Measurements from ENCODE around the gene CACNA1B.

The CACNA1B gene

DNA sequence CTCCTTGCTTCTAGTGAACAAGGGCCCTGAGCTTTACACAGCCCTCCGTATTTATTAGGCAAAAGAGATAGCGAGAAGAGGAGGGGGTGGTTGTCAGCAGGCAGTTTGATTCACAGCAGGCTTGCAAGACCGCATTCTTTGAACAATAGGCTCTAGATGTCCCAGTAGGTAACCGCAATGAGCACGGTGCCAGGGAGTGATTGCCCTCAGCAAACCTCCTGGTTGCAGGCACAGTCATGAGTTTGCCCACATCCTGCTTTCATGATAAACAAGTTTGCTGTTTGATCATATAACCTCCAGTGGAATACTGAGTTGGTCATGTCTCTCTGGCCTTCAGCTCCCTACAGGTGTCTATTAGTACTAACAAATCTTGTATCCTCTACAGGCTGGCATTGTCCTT is 66.1 kb downstream of the CACNA1B start:
- H3K27me3 Mint-ChIP-seq, result peaks cover 9 to 10% of the 10 kb centered on the region in 2 donors
- ATAC-seq (replicated peaks), result no peak
- H3K36me3 Mint-ChIP-seq (ENCODE audit: insufficient read depth), result no peaks in the 10 kb centered on the region
- H3K4me1 Mint-ChIP-seq (ENCODE audit: low read depth in 2 of 2), result no peaks in the 10 kb centered on the region
- H3K4me3 Mint-ChIP-seq, result no peak overlapping the region
- no peak for DNase-seq
- H3K9me3 Mint-ChIP-seq, result peaks cover 0 to 2% of the 10 kb centered on the region in 2 donors
- no peak overlapping the region for H3K27ac Mint-ChIP-seq

DNA sequence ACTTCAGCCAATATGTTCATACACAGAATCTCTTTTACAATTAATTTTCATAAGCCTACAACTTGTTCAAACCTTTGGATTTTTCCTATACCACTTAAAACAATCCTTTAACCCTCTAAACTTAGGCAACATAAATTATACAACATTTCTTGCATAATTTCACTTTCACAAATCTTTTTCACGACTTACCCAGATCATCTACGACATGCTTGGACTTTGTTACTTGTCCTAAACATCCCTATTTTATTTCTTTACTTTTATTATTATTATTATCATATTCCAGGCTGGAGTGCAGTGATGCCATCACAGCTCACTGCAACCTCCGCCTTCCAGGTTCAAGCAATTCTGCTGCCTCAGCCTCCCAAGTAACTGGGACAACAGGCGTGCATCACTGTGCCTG is 68.0 kb downstream of the CACNA1B start:
- Mint-ChIP-seq H3K27me3 (peaks cover 0 to 3% of the 10 kb centered on the region in 2 donors), H3K9me3 (peaks cover 0 to 2% of the 10 kb centered on the region in 2 donors), H3K4me1 (ENCODE audit: low read depth in 2 of 2) (no peaks in the 10 kb centered on the region), H3K36me3 (ENCODE audit: insufficient read depth) (no peaks in the 10 kb centered on the region), H3K4me3 (no peak overlapping the region), H3K27ac (no peak overlapping the region)
- no peak for ATAC-seq (replicated peaks)
- no peak for DNase-seq

GRCh38 chr9:137946993-137947392 is 69.4 kb downstream of the CACNA1B start:
- Mint-ChIP-seq H3K4me1 (ENCODE audit: low read depth in 2 of 2) (no peaks in the 10 kb centered on the region), H3K36me3 (ENCODE audit: insufficient read depth) (no peaks in the 10 kb centered on the region), H3K4me3 (no peak overlapping the region), H3K27ac (no peak overlapping the region), H3K27me3 (no peaks in the 10 kb centered on the region), H3K9me3 (peaks cover 0 to 2% of the 10 kb centered on the region in 2 donors)
- no peak for DNase-seq
- no peak for ATAC-seq (replicated peaks)

- peaks cover 0 to 16% of the 10 kb centered on the region in 2 donors for H3K27me3 Mint-ChIP-seq
- ATAC-seq (replicated peaks) (no peak), DNase-seq (no peak)
- no peaks in the 10 kb centered on the region for H3K9me3 Mint-ChIP-seq
- H3K27ac Mint-ChIP-seq, result no peak overlapping the region
- no peaks in the 10 kb centered on the region for H3K4me1 Mint-ChIP-seq (ENCODE audit: low read depth in 2 of 2)
- no peak overlapping the region for H3K4me3 Mint-ChIP-seq
- no peaks in the 10 kb centered on the region for H3K36me3 Mint-ChIP-seq (ENCODE audit: insufficient read depth)
These were observed 71.1 kb downstream of the CACNA1B start for GRCh38 chr9:137948642-137949041.

DNA sequence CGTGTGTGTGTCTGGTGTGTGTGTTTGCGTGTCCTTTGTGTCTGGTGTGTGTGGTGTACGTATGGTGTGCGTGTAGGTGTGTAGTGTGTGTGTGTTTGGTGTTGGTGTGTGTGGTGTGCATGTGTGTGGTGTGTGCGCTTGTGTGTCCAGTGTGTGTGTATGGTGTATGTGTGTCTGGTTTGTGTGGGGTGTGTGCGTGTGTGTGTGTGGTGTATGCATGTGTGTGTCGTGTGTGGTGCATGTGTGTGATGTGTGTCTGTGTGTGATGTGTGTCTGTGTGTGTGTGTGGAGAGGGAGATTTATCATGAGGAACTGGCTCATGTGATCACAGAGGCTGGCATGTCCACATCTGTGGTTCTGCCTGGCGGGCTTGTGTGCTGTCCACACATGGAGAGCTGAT is 71.7 kb downstream of the CACNA1B start:
- Mint-ChIP-seq H3K27me3 (peaks cover 0 to 22% of the 10 kb centered on the region in 2 donors), H3K9me3 (no peaks in the 10 kb centered on the region), H3K4me1 (ENCODE audit: low read depth in 2 of 2) (no peaks in the 10 kb centered on the region), H3K36me3 (ENCODE audit: insufficient read depth) (no peaks in the 10 kb centered on the region), H3K4me3 (no peak overlapping the region), H3K27ac (no peak overlapping the region)
- no peak for ATAC-seq (replicated peaks)
- DNase-seq, result no peak

- ATAC-seq (replicated peaks), result no peak
- Mint-ChIP-seq H3K36me3 (ENCODE audit: insufficient read depth) (no peaks in the 10 kb centered on the region), H3K4me1 (ENCODE audit: low read depth in 2 of 2) (peaks cover 0 to 4% of the 10 kb centered on the region in 2 donors)
These were observed 73.5 kb downstream of the CACNA1B start for GRCh38 chr9:137951107-137951506.

GRCh38 chr9:137951597-137952490 is 74.3 kb downstream of the CACNA1B start:
- no peak overlapping the region for H3K27ac Mint-ChIP-seq
- H3K27me3 Mint-ChIP-seq, result peaks cover 0 to 30% of the 10 kb centered on the region in 2 donors
- H3K4me3 Mint-ChIP-seq, result no peak overlapping the region
- H3K9me3 Mint-ChIP-seq, result no peaks in the 10 kb centered on the region
- DNase-seq (no peak), ATAC-seq (replicated peaks) (no peak)
- H3K36me3 Mint-ChIP-seq (ENCODE audit: insufficient read depth), result no peaks in the 10 kb centered on the region
- peaks cover 0 to 4% of the 10 kb centered on the region in 2 donors for H3K4me1 Mint-ChIP-seq (ENCODE audit: low read depth in 2 of 2)

More at GRCh38 chr9:137951107-137951506, 73.5 kb downstream of the CACNA1B start:
- DNase-seq, result no peak
- Mint-ChIP-seq H3K9me3 (no peaks in the 10 kb centered on the region), H3K27ac (no peak overlapping the region), H3K27me3 (peaks cover 0 to 30% of the 10 kb centered on the region in 2 donors), H3K4me3 (no peak overlapping the region)

DNA sequence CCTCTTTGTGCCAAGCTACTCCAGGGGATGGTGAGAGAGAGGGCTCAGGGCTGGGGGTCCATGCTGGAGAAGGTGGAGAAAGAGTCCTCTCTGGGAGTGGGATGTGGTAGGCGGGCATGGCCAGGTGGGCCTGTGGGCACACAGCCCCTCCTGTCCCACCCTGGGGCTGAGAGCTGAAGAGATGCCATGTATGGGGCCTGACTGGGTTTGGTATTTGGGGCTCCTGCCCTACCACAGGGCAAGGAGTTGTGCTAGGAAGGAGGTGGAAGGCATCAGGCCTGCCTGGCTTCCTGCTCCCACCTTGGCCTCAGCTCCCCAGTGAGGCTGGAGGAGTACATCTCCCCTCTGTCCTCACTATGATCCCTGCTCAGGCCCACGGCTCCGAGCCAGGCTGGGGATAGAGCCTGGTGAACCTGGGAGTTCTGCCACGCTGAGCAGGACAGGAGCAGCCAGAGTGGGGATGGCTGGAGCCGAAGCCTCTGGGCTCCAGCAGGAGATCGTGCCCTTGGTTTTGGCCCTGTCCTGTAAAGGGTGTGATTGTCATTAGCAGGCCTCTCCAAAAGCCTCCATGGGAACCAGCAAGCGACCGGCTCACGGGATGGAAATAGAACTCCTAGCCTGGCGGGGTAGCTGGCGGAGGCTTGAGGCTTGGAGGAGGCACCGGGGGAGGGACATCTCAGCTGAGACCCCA is 75.5 kb downstream of the CACNA1B start:
- no peak overlapping the region for H3K4me3 Mint-ChIP-seq
- H3K27ac Mint-ChIP-seq, result no peak overlapping the region
- peaks cover 0 to 30% of the 10 kb centered on the region in 2 donors for H3K27me3 Mint-ChIP-seq
- no peaks in the 10 kb centered on the region for H3K36me3 Mint-ChIP-seq (ENCODE audit: insufficient read depth)
- no peaks in the 10 kb centered on the region for H3K9me3 Mint-ChIP-seq
- peaks cover 0 to 4% of the 10 kb centered on the region in 2 donors for H3K4me1 Mint-ChIP-seq (ENCODE audit: low read depth in 2 of 2)
- ATAC-seq (replicated peaks) (no peak), DNase-seq (no peak)

DNA sequence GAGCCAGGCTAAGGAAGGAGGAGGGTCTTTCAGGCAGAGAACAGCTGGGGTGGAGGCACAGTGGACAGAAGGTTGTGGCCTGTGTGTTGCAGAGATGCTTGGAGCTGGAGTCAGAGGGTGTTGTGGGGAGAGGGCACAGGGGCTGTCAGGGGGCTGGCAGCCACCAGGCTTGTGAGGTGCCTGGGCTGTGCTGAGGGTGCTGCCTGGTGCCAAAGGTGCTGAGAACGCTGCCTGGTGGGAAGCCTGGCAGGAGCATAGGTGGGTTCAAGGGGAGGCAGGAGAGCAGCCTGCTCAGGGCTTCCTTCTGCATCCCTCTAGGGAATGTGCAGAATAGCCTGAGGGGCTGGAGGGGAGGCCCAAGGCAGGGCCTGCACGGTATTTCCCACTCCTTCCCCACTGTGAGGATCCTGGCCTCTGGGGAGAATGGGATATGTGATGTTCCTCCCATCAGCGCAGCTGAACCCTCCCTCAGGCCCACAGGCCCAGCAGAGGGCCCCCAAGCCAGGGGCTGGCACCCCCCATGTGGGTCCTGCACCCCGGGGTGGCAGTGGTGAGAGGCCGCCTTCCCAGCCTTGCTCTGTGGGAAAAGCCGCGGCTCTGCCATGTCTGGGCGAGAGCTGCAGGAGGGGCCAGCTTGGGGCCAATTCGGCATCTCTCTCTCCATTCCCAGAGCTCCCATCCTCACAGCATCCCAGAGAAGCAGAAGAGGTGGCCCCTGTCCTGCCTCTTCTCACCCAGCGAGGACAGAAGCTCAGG is 76.3 kb downstream of the CACNA1B start:
- H3K9me3 Mint-ChIP-seq, result no peaks in the 10 kb centered on the region
- no peaks in the 10 kb centered on the region for H3K36me3 Mint-ChIP-seq (ENCODE audit: insufficient read depth)
- no peak overlapping the region for H3K27ac Mint-ChIP-seq
- DNase-seq, result no peak
- ATAC-seq (replicated peaks), result no peak
- H3K4me1 Mint-ChIP-seq (ENCODE audit: low read depth in 2 of 2), result peaks cover 0 to 4% of the 10 kb centered on the region in 2 donors
- no peak overlapping the region for H3K4me3 Mint-ChIP-seq
- H3K27me3 Mint-ChIP-seq, result peaks cover 0 to 30% of the 10 kb centered on the region in 2 donors

DNA sequence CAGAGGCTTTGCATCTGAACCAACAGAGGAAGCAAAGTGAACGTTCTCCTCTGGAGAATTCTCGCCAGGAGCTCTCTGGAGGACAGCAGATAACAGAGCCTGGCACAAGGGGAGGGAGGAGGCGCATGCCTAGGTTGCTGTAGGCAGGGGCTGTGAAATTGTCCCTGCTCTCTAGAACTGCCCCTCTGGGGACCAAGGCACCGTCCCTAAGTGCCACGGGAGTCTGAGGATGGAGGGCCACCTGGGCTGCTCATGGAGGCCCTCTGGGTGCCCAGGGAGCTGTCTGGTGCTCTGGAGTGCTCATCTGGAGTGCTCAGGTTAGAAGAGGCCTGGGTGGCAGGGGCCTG is 77.6 kb downstream of the CACNA1B start:
- Mint-ChIP-seq H3K36me3 (ENCODE audit: insufficient read depth) (no peaks in the 10 kb centered on the region), H3K27me3 (peaks cover 0 to 39% of the 10 kb centered on the region in 2 donors), H3K9me3 (no peaks in the 10 kb centered on the region), H3K4me3 (no peak overlapping the region), H3K4me1 (ENCODE audit: low read depth in 2 of 2) (peaks cover 0 to 7% of the 10 kb centered on the region in 2 donors), H3K27ac (no peak overlapping the region)
- DNase-seq (no peak), ATAC-seq (replicated peaks) (no peak)

- no peak for DNase-seq
- Mint-ChIP-seq H3K27ac (no peak overlapping the region), H3K9me3 (no peaks in the 10 kb centered on the region), H3K4me3 (no peak overlapping the region), H3K27me3 (peaks cover 0 to 39% of the 10 kb centered on the region in 2 donors), H3K4me1 (ENCODE audit: low read depth in 2 of 2) (peaks cover 0 to 7% of the 10 kb centered on the region in 2 donors), H3K36me3 (ENCODE audit: insufficient read depth) (no peaks in the 10 kb centered on the region)
- ATAC-seq (replicated peaks), result no peak
These were observed 78.0 kb downstream of the CACNA1B start for GRCh38 chr9:137955586-137955985.

GRCh38 chr9:137956039-137956438 is 78.5 kb downstream of the CACNA1B start:
- Mint-ChIP-seq H3K27ac (no peak overlapping the region), H3K4me3 (no peak overlapping the region), H3K9me3 (no peaks in the 10 kb centered on the region), H3K36me3 (ENCODE audit: insufficient read depth) (no peaks in the 10 kb centered on the region), H3K4me1 (ENCODE audit: low read depth in 2 of 2) (peaks cover 0 to 7% of the 10 kb centered on the region in 2 donors), H3K27me3 (peaks cover 0 to 39% of the 10 kb centered on the region in 2 donors)
- ATAC-seq (replicated peaks) (no peak), DNase-seq (no peak)

GRCh38 chr9:137956688-137957385 is 79.3 kb downstream of the CACNA1B start:
- ATAC-seq (replicated peaks), result no peak
- Mint-ChIP-seq H3K9me3 (no peaks in the 10 kb centered on the region), H3K27ac (no peak overlapping the region), H3K4me1 (ENCODE audit: low read depth in 2 of 2) (peaks cover 0 to 7% of the 10 kb centered on the region in 2 donors), H3K4me3 (no peak overlapping the region), H3K27me3 (peaks cover 0 to 39% of the 10 kb centered on the region in 2 donors), H3K36me3 (ENCODE audit: insufficient read depth) (no peaks in the 10 kb centered on the region)
- no peak for DNase-seq
